Naive thymus-derived CD4-positive, alpha-beta T cell (primary cell): ENCODE results near the gene PPP1R12C. TPM values are rescaled to one million over a fixed set of nuclear protein-coding genes. Genes with fewer than 3 reads are reported as not detected.

ENCODE experiments used
- ATAC-seq: fragments of 150-1000 bp; cut with Tn5 transposase; 2 replicates; pipeline ENCODE4 v1.10.0; 2021; ENCODE audit warnings: mild to moderate bottlenecking, moderate library complexity
- CTCF ChIA-PET: fragments of 350-600 bp; sonication (Branson Sonifier 250); formaldehyde crosslinking; loops from one replicate; lab custom pipeline; 2021; ENCODE audit warnings: antibody characterized with exemption; lab: Charles Lee
- POLR2A ChIA-PET: fragments of 350-600 bp; sonication (Branson Sonifier 250); formaldehyde crosslinking; loops from one replicate; lab custom pipeline; 2021; ENCODE audit warnings: antibody characterized with exemption, inconsistent platforms; lab: Charles Lee
- DNase-seq, 9 donors: peaks; one replicate each; pipeline versions ENCODE4 v3.0.0 to v3.0.0-alpha.2; 2020 to 2022; ENCODE audit warnings: mixed read lengths in 1 of 9
- H3K27ac ChIP-seq: one replicate; pipeline ENCODE4 v1.7.0; 2013; ENCODE audit warnings: mild to moderate bottlenecking, low read depth, low read length, moderate library complexity
- H3K27me3 ChIP-seq, 2 donors: one replicate each; pipeline ENCODE4 v1.7.0; 2013; ENCODE audit warnings: low read length in 2 of 2, mild to moderate bottlenecking in 2 of 2, moderate library complexity in 2 of 2; ENCODE audit not compliant: control insufficient read depth in 2 of 2, insufficient read depth in 2 of 2
- H3K36me3 ChIP-seq, 3 experiments: 1 replicate in 2 of 3; 2 replicates in 1 of 3; pipeline ENCODE4 v1.7.0; 2013; ENCODE audit warnings: low read length in 3 of 3, mild to moderate bottlenecking in 3 of 3, moderate library complexity in 1 of 3; ENCODE audit not compliant: insufficient read depth in 3 of 3, control insufficient read depth in 2 of 3
- H3K4me1 ChIP-seq, 2 donors: one replicate each; pipeline ENCODE4 v1.7.0; 2013; ENCODE audit warnings: low read length in 2 of 2, mild to moderate bottlenecking in 2 of 2, moderate library complexity in 1 of 2; ENCODE audit not compliant: control insufficient read depth in 2 of 2, insufficient read depth in 2 of 2
- H3K4me3 ChIP-seq: 2 replicates; pipeline ENCODE4 v1.7.0; 2013; ENCODE audit warnings: mild to moderate bottlenecking, low read length
- H3K9me3 ChIP-seq, 3 experiments: 1 replicate in 2 of 3; 2 replicates in 1 of 3; pipeline ENCODE4 v1.7.0; 2013; ENCODE audit warnings: low read length in 3 of 3; ENCODE audit not compliant: control insufficient read depth in 2 of 3
- H3K27ac Mint-ChIP-seq, 9 donors: one replicate each; pipeline ENCODE4 v1.8.0; 2020 to 2022; ENCODE audit warnings: mixed read lengths in 9 of 9, mild to moderate bottlenecking in 8 of 9, moderate library complexity in 5 of 9, inconsistent platforms in 2 of 9
- H3K27me3 Mint-ChIP-seq, 5 donors: one replicate each; pipeline ENCODE4 v1.8.0; 2021 to 2022; ENCODE audit warnings: mixed read lengths in 5 of 5, mild to moderate bottlenecking in 1 of 5
- H3K36me3 Mint-ChIP-seq, 5 donors: one replicate each; pipeline ENCODE4 v1.8.0; 2020 to 2022; ENCODE audit warnings: mixed read lengths in 5 of 5, mild to moderate bottlenecking in 3 of 5, inconsistent platforms in 1 of 5
- H3K4me1 Mint-ChIP-seq, 7 donors: one replicate each; pipeline ENCODE4 v1.8.0; 2020 to 2022; ENCODE audit warnings: mixed read lengths in 7 of 7, mild to moderate bottlenecking in 3 of 7, inconsistent platforms in 1 of 7
- H3K4me3 Mint-ChIP-seq, 10 donors: one replicate each; pipeline ENCODE4 v1.8.0; 2020 to 2022; ENCODE audit warnings: mild to moderate bottlenecking in 10 of 10, mixed read lengths in 10 of 10, moderate library complexity in 6 of 10, inconsistent platforms in 2 of 10
- H3K9me3 Mint-ChIP-seq, 11 donors: one replicate each; pipeline ENCODE4 v1.8.0; 2020 to 2022; ENCODE audit warnings: mixed read lengths in 11 of 11, mild to moderate bottlenecking in 4 of 11, inconsistent platforms in 1 of 11, moderate library complexity in 1 of 11
- intact Hi-C, 2 donors: fragments of 100-400 bp; cut with micrococcal nuclease; formaldehyde crosslinking; loops; one replicate each; pipeline ENCODE4 v1.15.1; 2023
- polyA plus RNA-seq, 2 donors: library from polyadenylated mRNA; unstranded; fragments of 300-500 nt; fragmentation: Illumina TruSeq; gene quantifications; one replicate each; pipeline ENCODE4 v1.2.3, GENCODE V29; 2021
- total RNA-seq, 6 experiments: library from RNA in 5 of 6; stranded (reverse) in 5 of 6; gene quantifications; 1 replicate in 5 of 6; 2 replicates in 1 of 6; pipeline ENCODE4 v1.2.3 and lab custom pipeline; 2021 to 2026

Gene PPP1R12C
- total and polyA plus RNA-seq, 7 experiments from 2014 or later = 3.8 to 180 (median 142) TPM

GRCh38 chr19:55050749-55051532 is 66.5 kb downstream of the PPP1R12C start:
- peaks cover 0 to 75% (median 5%) of the 10 kb centered on the region in 3 experiments for H3K36me3 ChIP-seq
- H3K4me3 ChIP-seq = no peak overlapping the region
- ATAC-seq = no peak
- no peak overlapping the region for H3K27ac ChIP-seq
- intact Hi-C loops = no loop called here
- POLR2A ChIA-PET = interaction anchor here (0.6 kb wide), 1 partner anchor 597 kb away, joined by 3 read pairs; no protein-coding TSS in a partner anchor
- DNase-seq = no peak
- no peaks in the 10 kb centered on the region for H3K9me3 Mint-ChIP-seq
- peaks cover 0 to 4% (median 0%) of the 10 kb centered on the region in 7 donors for H3K4me1 Mint-ChIP-seq
- no peaks in the 10 kb centered on the region for H3K27me3 Mint-ChIP-seq
- H3K9me3 ChIP-seq = no peaks in the 10 kb centered on the region
- H3K27ac Mint-ChIP-seq = no peak overlapping the region
- H3K36me3 Mint-ChIP-seq = peaks cover 4 to 44% (median 15%) of the 10 kb centered on the region in 5 donors
- H3K27me3 ChIP-seq = no peaks in the 10 kb centered on the region
- no peak overlapping the region for H3K4me3 Mint-ChIP-seq
- CTCF ChIA-PET = interaction anchor here (0.6 kb wide), 1 partner anchor 66 kb away, joined by 4 read pairs; no protein-coding TSS in a partner anchor
- H3K4me1 ChIP-seq = no peaks in the 10 kb centered on the region

DNA sequence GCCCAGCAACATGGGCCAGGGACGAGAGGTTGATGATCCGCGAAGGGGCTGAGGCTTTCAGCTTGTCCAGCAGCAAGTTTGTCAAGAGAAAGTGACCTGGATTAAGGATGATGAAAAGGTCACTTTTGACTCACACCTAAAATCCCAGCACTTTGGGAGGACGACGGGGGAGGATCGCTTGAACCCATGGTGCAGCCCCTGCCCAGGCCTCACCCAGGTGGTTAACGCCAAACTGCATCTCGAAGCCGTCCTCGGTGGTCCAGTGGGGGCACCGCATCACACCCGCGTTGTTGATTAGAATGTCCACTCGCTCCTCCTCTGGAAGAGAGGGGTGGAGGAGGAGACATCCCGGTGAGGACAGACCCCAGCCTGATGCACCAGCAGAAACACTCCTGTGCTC is 69.0 kb downstream of the PPP1R12C start:
- Mint-ChIP-seq H3K36me3 (peaks cover 4 to 45% (median 14%) of the 10 kb centered on the region in 5 donors), H3K27me3 (no peaks in the 10 kb centered on the region), H3K4me3 (no peak overlapping the region), H3K4me1 (peaks cover 0 to 5% (median 0%) of the 10 kb centered on the region in 7 donors), H3K27ac (no peak overlapping the region), H3K9me3 (no peaks in the 10 kb centered on the region)
- intact Hi-C loops = no loop called here
- no peaks in the 10 kb centered on the region for H3K9me3 ChIP-seq
- no peak overlapping the region for H3K4me3 ChIP-seq
- no peak for ATAC-seq
- POLR2A ChIA-PET = no interaction called here
- no peaks in the 10 kb centered on the region for H3K27me3 ChIP-seq
- H3K4me1 ChIP-seq = no peaks in the 10 kb centered on the region
- H3K36me3 ChIP-seq = peaks cover 0 to 77% (median 5%) of the 10 kb centered on the region in 3 experiments
- H3K27ac ChIP-seq = no peak overlapping the region
- DNase-seq = no peak
- CTCF ChIA-PET = no interaction called here

DNA sequence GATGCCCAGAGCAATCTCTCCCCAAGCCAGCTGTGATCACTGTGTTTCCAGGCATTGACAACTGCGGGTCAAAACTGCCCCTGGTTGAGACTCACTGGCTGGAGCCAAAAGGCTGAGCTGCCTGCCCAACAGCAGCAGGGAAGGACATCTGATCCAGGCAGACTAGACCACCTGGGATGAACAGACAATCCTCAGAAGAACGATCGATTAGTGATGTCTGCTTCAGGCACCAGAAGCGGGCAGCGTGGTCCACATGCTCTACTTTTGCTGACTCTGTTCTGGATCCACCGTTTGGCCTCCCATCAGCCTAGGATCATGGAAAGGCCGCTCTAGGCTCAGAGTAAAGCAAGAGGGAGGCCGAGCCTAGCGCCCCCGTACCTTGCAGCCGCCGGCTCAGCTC is 69.5 kb downstream of the PPP1R12C start:
- Mint-ChIP-seq H3K36me3 (peaks cover 4 to 41% (median 11%) of the 10 kb centered on the region in 5 donors), H3K27ac (no peak overlapping the region), H3K9me3 (no peaks in the 10 kb centered on the region), H3K4me3 (no peak overlapping the region), H3K4me1 (peaks cover 0 to 9% (median under 1%) of the 10 kb centered on the region in 7 donors), H3K27me3 (no peaks in the 10 kb centered on the region)
- DNase-seq (no peak), ATAC-seq (no peak)
- Histone ChIP-seq H3K4me3 (no peak overlapping the region), H3K9me3 (no peaks in the 10 kb centered on the region), H3K36me3 (peaks cover 0 to 73% (median 5%) of the 10 kb centered on the region in 3 experiments), H3K4me1 (no peaks in the 10 kb centered on the region), H3K27ac (no peak overlapping the region), H3K27me3 (no peaks in the 10 kb centered on the region)
- POLR2A ChIA-PET = no interaction called here
- CTCF ChIA-PET = no interaction called here
- intact Hi-C loops = no loop called here

- peaks cover 0 to 75% (median 5%) of the 10 kb centered on the region in 3 experiments for H3K36me3 ChIP-seq
- CTCF ChIA-PET = no interaction called here
- POLR2A ChIA-PET = interaction anchor here (0.6 kb wide), 1 partner anchor 61 kb away, joined by 3 read pairs; no protein-coding TSS in a partner anchor
- DNase-seq (no peak), ATAC-seq (no peak)
- no peaks in the 10 kb centered on the region for H3K9me3 ChIP-seq
- no peak overlapping the region for H3K27ac Mint-ChIP-seq
- H3K4me1 ChIP-seq = peaks cover 4 to 7% of the 10 kb centered on the region in 2 donors
- intact Hi-C loops = no loop called here
- no peak overlapping the region for H3K27ac ChIP-seq
- no peak overlapping the region for H3K4me3 ChIP-seq
- no peaks in the 10 kb centered on the region for H3K27me3 ChIP-seq
- no peaks in the 10 kb centered on the region for H3K9me3 Mint-ChIP-seq
- H3K27me3 Mint-ChIP-seq = no peaks in the 10 kb centered on the region
- peaks cover 7 to 17% (median 9%) of the 10 kb centered on the region in 7 donors for H3K4me1 Mint-ChIP-seq
- peaks cover 4 to 36% (median 9%) of the 10 kb centered on the region in 5 donors for H3K36me3 Mint-ChIP-seq
- no peak overlapping the region for H3K4me3 Mint-ChIP-seq
Measured at GRCh38 chr19:55046975-55047622, 70.3 kb downstream of the PPP1R12C start.

- no peaks in the 10 kb centered on the region for H3K9me3 ChIP-seq
- DNase-seq (no peak), ATAC-seq (no peak)
- ChIA-PET POLR2A (interaction anchor here (0.6 to 0.7 kb wide), 2 partner anchors 276 to 649 kb away, joined by 3 read pairs; no protein-coding TSS in a partner anchor), CTCF (no interaction called here)
- Mint-ChIP-seq H3K9me3 (no peaks in the 10 kb centered on the region), H3K27ac (peak overlapping the region in 2 of 9 donors; percentile 19 to 30), H3K36me3 (peaks cover 0 to 32% (median 5%) of the 10 kb centered on the region in 5 donors), H3K4me1 (peaks cover 15 to 29% (median 22%) of the 10 kb centered on the region in 7 donors), H3K27me3 (no peaks in the 10 kb centered on the region), H3K4me3 (no peak overlapping the region)
- H3K36me3 ChIP-seq = peaks cover 0 to 55% (median 5%) of the 10 kb centered on the region in 3 experiments
- no peak overlapping the region for H3K27ac ChIP-seq
- H3K4me1 ChIP-seq = peaks cover 11 to 19% of the 10 kb centered on the region in 2 donors
- intact Hi-C loops = no loop called here
- H3K4me3 ChIP-seq = no peak overlapping the region
- no peaks in the 10 kb centered on the region for H3K27me3 ChIP-seq
Measured at GRCh38 chr19:55044771-55045716, 72.4 kb downstream of the PPP1R12C start.

- H3K27me3 ChIP-seq = no peaks in the 10 kb centered on the region
- peaks cover 0 to 53% (median 5%) of the 10 kb centered on the region in 3 experiments for H3K36me3 ChIP-seq
- Mint-ChIP-seq H3K36me3 (peaks cover 0 to 34% (median 9%) of the 10 kb centered on the region in 5 donors), H3K27ac (peak overlapping the region in 1 of 9 donors; percentile 30), H3K9me3 (peaks cover 0 to 3% (median 0%) of the 10 kb centered on the region in 11 donors), H3K27me3 (no peaks in the 10 kb centered on the region), H3K4me1 (peaks cover 16 to 34% (median 26%) of the 10 kb centered on the region in 7 donors), H3K4me3 (no peak overlapping the region)
- intact Hi-C loops = no loop called here
- H3K4me3 ChIP-seq = no peak overlapping the region
- ChIA-PET CTCF (no interaction called here), POLR2A (no interaction called here)
- no peak overlapping the region for H3K27ac ChIP-seq
- H3K9me3 ChIP-seq = no peaks in the 10 kb centered on the region
- H3K4me1 ChIP-seq = peaks cover 11 to 19% of the 10 kb centered on the region in 2 donors
- ATAC-seq (no peak), DNase-seq (no peak)
Measured at GRCh38 chr19:55044286-55044685, 73.2 kb downstream of the PPP1R12C start.
